Measurements from ENCODE around the gene CACYBP. TPM values are rescaled to one million over a fixed set of nuclear protein-coding genes. Genes with fewer than 3 reads are reported as not detected.
A peak's percentile ranks its signal among the peaks of the same experiment; 100 is the strongest.

CACYBP gene
- total and polyA plus RNA-seq, 2 donors (not counting 3 experiments of a cell fraction or from before 2014, with no cell fraction given), result 29.5 to 149 TPM

DNA sequence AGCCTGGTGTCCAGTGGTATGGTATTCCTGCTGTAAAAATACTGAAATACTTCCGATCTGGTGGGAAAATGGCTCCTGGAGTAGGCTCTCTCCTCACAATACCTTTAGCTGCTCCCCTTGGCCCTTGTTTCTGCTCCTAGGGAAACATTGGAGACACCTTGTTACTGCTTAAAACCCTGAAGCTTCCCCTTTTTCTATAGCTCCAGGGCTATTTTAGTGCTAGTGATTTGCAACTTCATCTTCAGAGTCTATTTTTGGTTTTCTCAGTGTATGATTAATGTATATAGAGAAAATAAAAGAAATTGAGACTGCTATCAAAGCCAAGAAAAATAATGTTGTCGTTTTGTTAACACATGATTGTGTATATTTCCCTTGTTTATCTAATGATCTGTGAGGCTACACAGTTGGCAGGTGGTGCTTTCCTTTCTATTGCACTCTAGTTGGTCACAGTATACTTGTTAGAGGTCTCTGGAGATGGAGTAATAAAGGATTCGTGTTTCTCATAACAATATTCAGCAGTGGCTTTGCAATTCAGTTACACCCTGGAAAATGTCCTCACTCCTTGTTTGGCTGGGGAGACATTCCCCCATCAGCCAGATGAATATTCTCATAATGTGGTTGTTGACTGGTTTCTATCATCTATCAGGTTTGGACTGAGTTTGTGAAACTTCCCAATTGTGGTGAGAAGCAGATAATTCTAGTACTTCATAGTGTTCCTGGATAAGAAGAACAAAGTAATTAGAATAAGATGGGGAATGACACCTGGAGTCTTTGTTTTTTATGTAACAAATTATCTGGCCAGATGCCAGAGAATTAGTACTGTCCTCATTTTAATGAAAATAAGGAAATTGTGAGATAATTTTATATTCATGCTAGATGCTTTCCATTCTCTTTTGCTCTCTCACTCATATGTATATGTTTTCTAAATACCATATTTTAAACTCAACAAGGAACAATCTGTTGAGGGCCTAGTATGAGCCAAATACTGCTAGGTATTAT is 44.8 kb upstream of the CACYBP start:
- Histone ChIP-seq H3K4me2 (ENCODE audit: insufficient read depth, low read length) (no peak overlapping the region), H3K4me3 (replicated peaks in 1 of 3; ENCODE audit: insufficient read depth in 1 of 3, low read depth in 1 of 3, low read length in 3 of 3) (no peak overlapping the region), H2AFZ (ENCODE audit: low read depth, low read length) (no peak overlapping the region), H3K36me3 (ENCODE audit: control insufficient read depth in 2 of 2, extremely low read depth in 1 of 2, insufficient read depth in 2 of 2, low read length in 2 of 2) (no peaks in the 10 kb centered on the region), H3K9me3 (replicated peaks; ENCODE audit: control insufficient read depth, insufficient read depth, low read length) (no peaks in the 10 kb centered on the region), H3K27me3 (ENCODE audit: control insufficient read depth in 2 of 2, insufficient read depth in 2 of 2, low read length in 2 of 2) (peaks cover 0 to 3% of the 10 kb centered on the region in 2 experiments), H3K27ac (ENCODE audit: insufficient read depth, low read depth, low read length) (no peak overlapping the region), H3K9me1 (replicated peaks; ENCODE audit: control insufficient read depth, extremely low read depth, insufficient read depth, low read length) (no peaks in the 10 kb centered on the region), H3K79me2 (ENCODE audit: control insufficient read depth, insufficient read depth, low read length) (no peaks in the 10 kb centered on the region), H4K20me1 (replicated peaks; ENCODE audit: control insufficient read depth, extremely low read depth, insufficient read depth, low read length) (no peaks in the 10 kb centered on the region), H3K4me1 (ENCODE audit: control insufficient read depth, extremely low read depth, insufficient read depth, low read length) (no peaks in the 10 kb centered on the region), H3K9ac (replicated peaks; ENCODE audit: extremely low read depth, insufficient read depth, low read length) (no peak overlapping the region)
- ChIA-PET POLR2A (no interaction called here), CTCF (interaction anchor here (0.6 kb wide), 3 partner anchors 10 to 23 kb away, joined by 3 read pairs; no protein-coding TSS in a partner anchor)
- dilution Hi-C loops (cut with MboI; ENCODE audit: extremely low pct_ligation_motif_present, low sequenced_read_pairs) (no loop called here), intact Hi-C loops (cut with micrococcal nuclease) (loop anchor here (1.0 kb wide), 1 partner anchor 13 kb away; no protein-coding TSS in a partner anchor)
- TF ChIP-seq POLR2AphosphoS5 (IDR thresholded peaks at IDR 0.05; ENCODE audit: insufficient read depth, low read depth, low read length), result no peak
- no peak for TF ChIP-seq MYC (IDR thresholded peaks at IDR 0.05; ENCODE audit: low read depth, low read length)
- TF ChIP-seq, protein P1, sequence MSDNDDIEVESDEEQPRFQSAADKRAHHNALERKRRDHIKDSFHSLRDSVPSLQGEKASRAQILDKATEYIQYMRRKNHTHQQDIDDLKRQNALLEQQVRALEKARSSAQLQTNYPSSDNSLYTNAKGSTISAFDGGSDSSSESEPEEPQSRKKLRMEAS (IDR thresholded peaks at IDR 0.05; ENCODE audit: insufficient read depth, insufficient read length), result no peak
- no peak for TF ChIP-seq POLR2A (IDR thresholded peaks at IDR 0.05; ENCODE audit: low read depth, low read length)
- no peak for TF ChIP-seq GATA2 (IDR thresholded peaks at IDR 0.05; ENCODE audit: insufficient read depth, insufficient read length, low read depth, low read length)
- no peak for TF ChIP-seq JUN (IDR thresholded peaks at IDR 0.05; ENCODE audit: borderline replicate concordance, insufficient read depth, insufficient read length, low read depth)
- TF ChIP-seq, protein P2, sequence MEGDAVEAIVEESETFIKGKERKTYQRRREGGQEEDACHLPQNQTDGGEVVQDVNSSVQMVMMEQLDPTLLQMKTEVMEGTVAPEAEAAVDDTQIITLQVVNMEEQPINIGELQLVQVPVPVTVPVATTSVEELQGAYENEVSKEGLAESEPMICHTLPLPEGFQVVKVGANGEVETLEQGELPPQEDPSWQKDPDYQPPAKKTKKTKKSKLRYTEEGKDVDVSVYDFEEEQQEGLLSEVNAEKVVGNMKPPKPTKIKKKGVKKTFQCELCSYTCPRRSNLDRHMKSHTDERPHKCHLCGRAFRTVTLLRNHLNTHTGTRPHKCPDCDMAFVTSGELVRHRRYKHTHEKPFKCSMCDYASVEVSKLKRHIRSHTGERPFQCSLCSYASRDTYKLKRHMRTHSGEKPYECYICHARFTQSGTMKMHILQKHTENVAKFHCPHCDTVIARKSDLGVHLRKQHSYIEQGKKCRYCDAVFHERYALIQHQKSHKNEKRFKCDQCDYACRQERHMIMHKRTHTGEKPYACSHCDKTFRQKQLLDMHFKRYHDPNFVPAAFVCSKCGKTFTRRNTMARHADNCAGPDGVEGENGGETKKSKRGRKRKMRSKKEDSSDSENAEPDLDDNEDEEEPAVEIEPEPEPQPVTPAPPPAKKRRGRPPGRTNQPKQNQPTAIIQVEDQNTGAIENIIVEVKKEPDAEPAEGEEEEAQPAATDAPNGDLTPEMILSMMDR (IDR thresholded peaks at IDR 0.05; ENCODE audit: extremely low read depth in 1 of 2, insufficient read depth in 1 of 2, low read depth in 1 of 2, low read length in 2 of 2), result no peak
- TF ChIP-seq FOS (IDR thresholded peaks at IDR 0.05; ENCODE audit: borderline replicate concordance, insufficient read depth, low read length), result no peak
- no peak for TF ChIP-seq EZH2 (IDR thresholded peaks at IDR 0.05; ENCODE audit: borderline replicate concordance, low read depth, low read length, severe bottlenecking)
- DNase-seq (ENCODE audit: low read depth, low spot score) (peak; percentile 47), FAIRE-seq (no peak)
- BruUV-seq (replicated peaks), result no TSS peak
